H1 (cell line): ENCODE measurements around the gene HOXC13. TPM values are rescaled to one million over a fixed set of nuclear protein-coding genes. Genes with fewer than 3 reads are reported as not detected.

Source experiments
- CTCF ChIA-PET: fragments of 300-600 bp; sonication (Branson Sonifier 250); formaldehyde crosslinking; loops from one replicate; lab custom pipeline; 2021; ENCODE audit not compliant: partially characterized antibody; lab: Charles Lee
- POLR2A ChIA-PET: fragments of 300-600 bp; sonication (Branson Sonifier 250); formaldehyde crosslinking; loops from one replicate; lab custom pipeline; 2021; ENCODE audit warnings: inconsistent platforms; ENCODE audit not compliant: partially characterized antibody; lab: Charles Lee
- DNase-seq, 2 experiments: peaks; one replicate each; pipeline versions ENCODE4 v3.0.0 to v3.0.0-alpha.2; 2010 to 2022; ENCODE audit warnings: low spot score in 2 of 2, low read depth in 1 of 2, mixed read lengths in 1 of 2
- FAIRE-seq: peaks from 2 replicates; lab custom pipeline; 2011; peaks lifted over from hg19 to GRCh38; lab: Jason Lieb, UNC
- H2AFZ ChIP-seq: 2 replicates; pipeline ENCODE4 v1.8.1; 2012; ENCODE audit warnings: low read length, inconsistent platforms
- H2AK5ac ChIP-seq: 2 replicates; pipeline ENCODE4 v1.6.1; 2013; ENCODE audit warnings: low read depth, low read length
- H2BK120ac ChIP-seq: replicated peaks from 2 replicates; pipeline ENCODE3; 2013; ENCODE audit warnings: low read depth, low read length, inconsistent platforms
- H2BK12ac ChIP-seq: 2 replicates; pipeline ENCODE4 v1.6.1; 2013; ENCODE audit warnings: low read depth, low read length
- H2BK15ac ChIP-seq: 2 replicates; pipeline ENCODE4 v1.6.1; 2013; ENCODE audit warnings: low read length
- H2BK20ac ChIP-seq: 2 replicates; pipeline ENCODE4 v1.6.1; 2013; ENCODE audit warnings: low read length
- H2BK5ac ChIP-seq: 2 replicates; pipeline ENCODE4 v1.6.1; 2013; ENCODE audit warnings: low read depth, low read length
- H3K14ac ChIP-seq: 2 replicates; pipeline ENCODE4 v1.6.1; 2013; ENCODE audit warnings: inconsistent platforms; ENCODE audit not compliant: insufficient read length
- H3K18ac ChIP-seq: 2 replicates; pipeline ENCODE4 v1.6.1; 2013; ENCODE audit warnings: low read length; ENCODE audit errors: extremely low read depth
- H3K23ac ChIP-seq: 2 replicates; pipeline ENCODE4 v1.6.1; 2013; ENCODE audit warnings: inconsistent platforms; ENCODE audit not compliant: insufficient read length
- H3K23me2 ChIP-seq: 2 replicates; pipeline ENCODE4 v1.6.1; 2013; ENCODE audit warnings: low read depth, low read length
- H3K27ac ChIP-seq: 2 replicates; pipeline ENCODE4 v1.6.1; 2011; ENCODE audit warnings: low read depth, low read length, inconsistent platforms
- H3K27me3 ChIP-seq, 4 experiments: replicated peaks in 1 of 4; 1 replicate in 1 of 4; 2 replicates in 3 of 4; pipeline versions ENCODE4 v1.6.1 to v1.8.1; 2011 to 2013; ENCODE audit warnings: low read length in 3 of 4, mild to moderate bottlenecking in 3 of 4, inconsistent platforms in 2 of 4, mixed read lengths in 2 of 4, moderate library complexity in 1 of 4; ENCODE audit not compliant: control insufficient read depth in 3 of 4, insufficient read depth in 3 of 4; ENCODE audit errors: extremely low read depth in 1 of 4
- H3K36me3 ChIP-seq, 4 experiments: 2 replicates each; pipeline versions ENCODE4 v1.6.1 to v1.8.1; 2011 to 2013; ENCODE audit warnings: mild to moderate bottlenecking in 4 of 4, low read length in 3 of 4, moderate library complexity in 2 of 4, control low read depth in 1 of 4, inconsistent platforms in 1 of 4; ENCODE audit not compliant: insufficient read depth in 4 of 4, control insufficient read depth in 2 of 4
- H3K4ac ChIP-seq: replicated peaks from 2 replicates; pipeline ENCODE3; 2013; ENCODE audit warnings: low read length, low read depth, mixed read lengths, inconsistent platforms; ENCODE audit not compliant: insufficient read length
- H3K4me1 ChIP-seq, 4 experiments: replicated peaks in 1 of 4; 1 replicate in 1 of 4; 2 replicates in 3 of 4; pipeline versions ENCODE4 v1.6.1 to v1.8.1; 2011 to 2013; ENCODE audit warnings: low read length in 3 of 4, inconsistent platforms in 2 of 4, mixed read lengths in 1 of 4; ENCODE audit not compliant: insufficient read depth in 4 of 4, control insufficient read depth in 3 of 4
- H3K4me2 ChIP-seq, 2 experiments: 2 replicates each; pipeline versions ENCODE4 v1.6.1 to v1.8.1; 2011 to 2013; ENCODE audit warnings: low read depth in 2 of 2, low read length in 2 of 2, control low read depth in 1 of 2, inconsistent platforms in 1 of 2, mild to moderate bottlenecking in 1 of 2; ENCODE audit not compliant: insufficient read depth in 1 of 2
- H3K4me3 ChIP-seq, 4 experiments: fragments of 200-600, 300-600 bp in 1 of 4; sonication (generic), shearing (Covaris generic), sonication (Bioruptor Twin) in 1 of 4; 2 replicates each; pipeline versions ENCODE4 v1.5.1 to v1.8.1; 2011 to 2016; ENCODE audit warnings: low read length in 4 of 4, low read depth in 3 of 4, control low read depth in 2 of 4, inconsistent platforms in 2 of 4, mild to moderate bottlenecking in 2 of 4, mixed read lengths in 1 of 4, moderate library complexity in 1 of 4; ENCODE audit not compliant: insufficient read depth in 2 of 4; ENCODE audit errors: extremely low read depth in 1 of 4
- H3K56ac ChIP-seq: replicated peaks from 2 replicates; pipeline ENCODE3; 2013; ENCODE audit warnings: low read depth, mild to moderate bottlenecking, mixed read lengths, low read length, inconsistent platforms; ENCODE audit not compliant: insufficient read length
- H3K79me1 ChIP-seq: 2 replicates; pipeline ENCODE4 v1.6.1; 2013; ENCODE audit warnings: low read depth, low read length, control low read depth
- H3K79me2 ChIP-seq, 2 experiments: 2 replicates each; pipeline versions ENCODE4 v1.6.1 to v1.8.1; 2012 to 2013; ENCODE audit warnings: low read length in 2 of 2, mild to moderate bottlenecking in 2 of 2, inconsistent platforms in 1 of 2; ENCODE audit not compliant: insufficient read depth in 2 of 2, control insufficient read depth in 1 of 2
- H3K9ac ChIP-seq, 4 experiments: replicated peaks in 1 of 4; 1 replicate in 1 of 4; 2 replicates in 3 of 4; pipeline versions ENCODE4 v1.6.1 to v1.8.1; 2011 to 2013; ENCODE audit warnings: low read depth in 3 of 4, low read length in 3 of 4, control low read depth in 2 of 4, mild to moderate bottlenecking in 2 of 4, moderate library complexity in 2 of 4, inconsistent platforms in 1 of 4; ENCODE audit errors: extremely low read depth in 1 of 4
- H3K9me3 ChIP-seq, 2 experiments: 2 replicates each; pipeline versions ENCODE4 v1.6.1 to v1.8.1; 2012 to 2013; ENCODE audit warnings: mild to moderate bottlenecking in 2 of 2, moderate library complexity in 2 of 2, control low read depth in 1 of 2, inconsistent platforms in 1 of 2, low read depth in 1 of 2, low read length in 1 of 2, mixed read lengths in 1 of 2; ENCODE audit not compliant: insufficient read depth in 2 of 2
- H4K20me1 ChIP-seq, 2 experiments: replicated peaks in 1 of 2; 2 replicates each; pipeline versions ENCODE3 to v1.8.1; 2011 to 2013; ENCODE audit warnings: inconsistent platforms in 2 of 2, low read length in 2 of 2, mild to moderate bottlenecking in 1 of 2; ENCODE audit not compliant: insufficient read depth in 2 of 2, control insufficient read depth in 1 of 2
- H4K5ac ChIP-seq: 2 replicates; pipeline ENCODE4 v1.6.1; 2013; ENCODE audit warnings: low read length, low read depth, mixed read lengths, inconsistent platforms; ENCODE audit not compliant: insufficient read length
- H4K8ac ChIP-seq: 2 replicates; pipeline ENCODE4 v1.8.0; 2013; ENCODE audit warnings: mild to moderate bottlenecking, moderate library complexity, low read length, inconsistent platforms; ENCODE audit not compliant: insufficient read depth; ENCODE audit errors: extremely low read depth
- H4K91ac ChIP-seq: replicated peaks from 2 replicates; pipeline ENCODE3; 2013; ENCODE audit warnings: low read length, mixed read lengths, inconsistent platforms; ENCODE audit not compliant: insufficient read length
- CBX8 ChIP-seq: fragments of 300-800, 300-1000 bp; sonication (generic); IDR thresholded peaks from 2 replicates; pipeline ENCODE4 v1.7.1; 2016; ENCODE audit warnings: low read depth, low read length, borderline replicate concordance
- CTBP2 ChIP-seq: IDR thresholded peaks from 2 replicates; pipeline ENCODE4 v1.7.0; 2011; ENCODE audit warnings: borderline replicate concordance, mild to moderate bottlenecking, moderate library complexity, mixed read lengths, low read length; ENCODE audit not compliant: insufficient read depth, insufficient read length
- EZH2 ChIP-seq: fragments of 200-600 bp; sonication (generic); IDR thresholded peaks from 2 replicates; pipeline ENCODE4 v1.7.1; 2012; ENCODE audit warnings: low read depth, mild to moderate bottlenecking, moderate library complexity, low read length, inconsistent platforms; ENCODE audit not compliant: severe bottlenecking
- HDAC2 ChIP-seq, 2 experiments: fragments of 300-600 bp in 1 of 2; sonication (generic) in 1 of 2; IDR thresholded peaks; 2 replicates each; pipeline ENCODE4 v1.6.1; 2011 to 2012; ENCODE audit warnings: low read depth in 2 of 2, low read length in 2 of 2, mild to moderate bottlenecking in 2 of 2, moderate library complexity in 2 of 2, borderline replicate concordance in 1 of 2, inconsistent platforms in 1 of 2
- POU5F1 ChIP-seq: IDR thresholded peaks from 2 replicates; pipeline ENCODE4 v1.6.1; 2011; ENCODE audit warnings: low read depth, mild to moderate bottlenecking, low read length, moderate library complexity
- RAD21 ChIP-seq, 2 experiments: IDR thresholded peaks in 1 of 2; conservative IDR thresholded peaks in 1 of 2; 2 replicates each; pipeline ENCODE4 v1.6.1; 2011; ENCODE audit warnings: low read depth in 2 of 2, low read length in 2 of 2, improper control_type of control experiment in 1 of 2, inconsistent platforms in 1 of 2, mild to moderate bottlenecking in 1 of 2, moderate library complexity in 1 of 2
- RNF2 ChIP-seq: fragments of 200-900, 300-1000 bp; sonication (generic); IDR thresholded peaks from 2 replicates; pipeline ENCODE4 v1.7.1; 2016; ENCODE audit warnings: borderline replicate concordance, low read depth, mild to moderate bottlenecking, antibody characterized with exemption, low read length; ENCODE audit not compliant: poor library complexity, severe bottlenecking; ENCODE audit errors: missing control alignments
- SUZ12 ChIP-seq: fragments of 200-600 bp; sonication (generic); IDR thresholded peaks from 2 replicates; pipeline ENCODE4 v1.6.1; 2012; ENCODE audit warnings: mild to moderate bottlenecking, inconsistent platforms, low read length, moderate library complexity, mixed read lengths
- TEAD4 ChIP-seq: IDR thresholded peaks from 2 replicates; pipeline ENCODE4 v1.6.1; 2012; ENCODE audit warnings: low read depth, low read length, inconsistent platforms, mixed read lengths
- WGBS, 2 experiments: shearing (Covaris generic) in 1 of 2; methylation state at CpG; one replicate each; pipeline versions ENCODE4 v1.1.6 to v1.1.7; 2013 to 2015; ENCODE audit warnings: low lambda C conversion rate in 2 of 2, mixed read lengths in 2 of 2, inconsistent platforms in 1 of 2, low coverage in 1 of 2, missing lambda C conversion rate in 1 of 2; ENCODE audit not compliant: insufficient replicate concordance in 2 of 2, insufficient coverage in 1 of 2, insufficient read length in 1 of 2; ENCODE audit errors: extremely low coverage in 1 of 2, missing lambda C conversion rate in 1 of 2; 5-methylcytosine and 5-hydroxymethylcytosine counted together
- polyA plus RNA-seq, 7 experiments: library from polyadenylated mRNA; depleted of rRNA in 3 of 7; stranded (reverse) in 5 of 7; unstranded in 2 of 7; fragments of >200 nt in 5 of 7; fragments of 200-250 nt in 2 of 7; gene quantifications; 1 replicate in 5 of 7; 2 replicates in 1 of 7; 4 replicates in 1 of 7; pipeline versions ENCODE4 v1.2.1 to v1.2.3, GENCODE V29; 2011 to 2013; ENCODE audit warnings: missing spikeins in 2 of 7, mixed read lengths in 2 of 7
- total RNA-seq: library from RNA; stranded (reverse); fragmentation: NEBNext Ultra II Directional; extraction: Animal tissue kit (Norgen Biotek cat#: 25700); gene quantifications from 2 replicates; pipeline ENCODE4 v1.2.1, GENCODE V29; 2021

HOXC13 gene
- total and polyA plus RNA-seq, 2 of the 8 experiments (the other 6 are each of a cell fraction or from before 2014, with no cell fraction given): 0.02 TPM; not detected in 1

GRCh38 chr12:53966385-53967133, 27.9 kb downstream of the HOXC13 start:
- Histone ChIP-seq H3K27me3 (peaks cover 99 to 100% (median 100%) of the 10 kb centered on the region in 4 experiments), H3K9ac (no peak overlapping the region), H2BK120ac (no peak overlapping the region), H3K36me3 (no peaks in the 10 kb centered on the region; a peak in 2 of 8 replicates), H2BK12ac (0 out of 2 replicates have a peak overlapping the region, but pooled peaks have one; percentile 35), H2BK15ac (no peak overlapping the region), H4K20me1 (peaks cover 22 to 40% of the 10 kb centered on the region in 2 experiments), H2AFZ (no peak overlapping the region), H2BK20ac (0 out of 2 replicates have a peak overlapping the region, but pooled peaks have one; percentile 48), H3K4ac (no peak overlapping the region), H2AK5ac (0 out of 2 replicates have a peak overlapping the region, but pooled peaks have one; percentile 34), H3K56ac (no peak overlapping the region), H3K14ac (peak overlapping the region; percentile 79), H3K79me2 (no peaks in the 10 kb centered on the region), H3K23me2 (no peaks in the 10 kb centered on the region), H3K4me2 (peak overlapping the region in 1 of 2 experiments; percentile 38; a peak in 1 of 4 replicates), H3K9me3 (no peaks in the 10 kb centered on the region), H4K5ac (no peak overlapping the region), H3K4me3 (no peak overlapping the region), H4K8ac (no peak overlapping the region), H3K27ac (no peak overlapping the region), H2BK5ac (no peak overlapping the region), H3K4me1 (peaks cover 0 to 4% (median 0%) of the 10 kb centered on the region in 4 experiments; a peak in 2 of 7 replicates), H3K23ac (no peak overlapping the region), H3K79me1 (no peaks in the 10 kb centered on the region), H4K91ac (no peak overlapping the region), H3K18ac (0 out of 2 replicates have a peak overlapping the region, but pooled peaks have one; percentile 3)
- DNase-seq: peak in 1 of 2 experiments; percentile 59
- no peak for FAIRE-seq
- CTCF ChIA-PET: interaction anchor here (0.5 to 1.3 kb wide), 3 partner anchors 22 to 241 kb away, joined by 3 read pairs; no protein-coding TSS in a partner anchor
- TF ChIP-seq CTBP2: peak; percentile 38
- TF ChIP-seq RNF2: peak; percentile 100
- TF ChIP-seq POU5F1: 0 out of 2 replicates have a peak, but pooled peaks have one; percentile 0
- no peak for TF ChIP-seq HDAC2 (IDR thresholded peaks at IDR 0.05; ENCODE audit: borderline replicate concordance in 1 of 2, low read depth in 2 of 2, low read length in 2 of 2)
- TF ChIP-seq EZH2: peak; percentile 99
- peak; percentile 39; the same call in 1 of the 2 replicates for TF ChIP-seq CBX8
- no peak for TF ChIP-seq RAD21 (IDR thresholded peaks at IDR 0.05 in 1 of 2, conservative IDR thresholded peaks at IDR 0.05 in 1 of 2; ENCODE audit: low read depth in 2 of 2, low read length in 2 of 2)
- TF ChIP-seq SUZ12: peak; percentile 99
- TF ChIP-seq TEAD4: no peak
- POLR2A ChIA-PET: interaction anchor here (1.3 to 2.2 kb wide), 3 partner anchors 11 to 24 kb away, joined by 3 to 9 read pairs (median 5); partner anchors contain the start of gene HOXC12
- WGBS, 2 experiments: 4% methylated on average over 36 of the region's 36 CpGs; no CpG with 5 or more reads in 1 of the 2 experiments
